GM23338 (cell line): ENCODE results near the gene SLC18A2. TPM values are rescaled to one million over a fixed set of nuclear protein-coding genes. Genes with fewer than 3 reads are reported as not detected.

Experiments used
- ATAC-seq: fragments of 200-7000 bp; cut with Tn5 transposase; 3 replicates; pipeline ENCODE4 v1.9.1; 2020
- DNase-seq: peaks from one replicate; pipeline ENCODE4 v3.0.0-alpha.2; 2015; ENCODE audit warnings: low spot score
- H2AFZ ChIP-seq: fragments of 200-600 bp; sonication (generic); 2 replicates; pipeline ENCODE4 v1.8.0; 2016; ENCODE audit warnings: antibody characterized with exemption, mild to moderate bottlenecking, moderate library complexity
- H3F3A ChIP-seq: fragments of 200-600 bp; sonication (generic); replicated peaks from 2 replicates; pipeline ENCODE4 v1.8.0; 2017; ENCODE audit warnings: antibody characterized with exemption, mixed run types, low read depth
- H3K27ac ChIP-seq: fragments of 200-600 bp; sonication (generic); 2 replicates; pipeline ENCODE4 v1.6.1; 2016; ENCODE audit warnings: low read depth
- H3K27me3 ChIP-seq: fragments of 200-600 bp; sonication (generic); 2 replicates; pipeline ENCODE4 v1.8.0; 2016; ENCODE audit warnings: mild to moderate bottlenecking, mixed run types, moderate library complexity; ENCODE audit not compliant: insufficient read depth
- H3K36me3 ChIP-seq: fragments of 200-600 bp; sonication (generic); 2 replicates; pipeline ENCODE4 v1.8.0; 2016; ENCODE audit warnings: mild to moderate bottlenecking; ENCODE audit not compliant: insufficient read depth
- H3K4me1 ChIP-seq: fragments of 200-600 bp; sonication (generic); 2 replicates; pipeline ENCODE4 v1.8.0; 2016; ENCODE audit warnings: mild to moderate bottlenecking, moderate library complexity; ENCODE audit not compliant: insufficient read depth
- H3K4me2 ChIP-seq: fragments of 200-600 bp; sonication (generic); 2 replicates; pipeline ENCODE4 v1.7.1; 2017; ENCODE audit warnings: mixed run types
- H3K4me3 ChIP-seq: fragments of 200-600 bp; sonication (generic); 2 replicates; pipeline ENCODE4 v1.6.1; 2016; ENCODE audit warnings: mixed run types
- H3K79me2 ChIP-seq: fragments of 200-600 bp; sonication (generic); replicated peaks from 2 replicates; pipeline ENCODE4 v1.8.0; 2017; ENCODE audit warnings: mild to moderate bottlenecking; ENCODE audit not compliant: insufficient read depth
- H3K9me2 ChIP-seq: fragments of 200-600 bp; sonication (generic); 2 replicates; pipeline ENCODE4 v1.8.0; 2017; ENCODE audit not compliant: insufficient read depth
- H4K20me1 ChIP-seq: fragments of 200-600 bp; sonication (generic); replicated peaks from 2 replicates; pipeline ENCODE4 v1.8.0; 2017; ENCODE audit warnings: mild to moderate bottlenecking; ENCODE audit not compliant: insufficient read depth
- H3K27ac Mint-ChIP-seq: 2 replicates; pipeline ENCODE4 v1.8.0; 2020; ENCODE audit warnings: inconsistent platforms, mild to moderate bottlenecking, moderate library complexity, mixed read lengths
- H3K27me3 Mint-ChIP-seq: 3 replicates; pipeline ENCODE4 v1.8.0; 2022; ENCODE audit warnings: low read depth, mild to moderate bottlenecking, moderate library complexity, mixed read lengths, inconsistent platforms; ENCODE audit not compliant: insufficient read depth, poor library complexity
- H3K36me3 Mint-ChIP-seq: 3 replicates; pipeline ENCODE4 v1.8.0; 2021; ENCODE audit warnings: low read depth, mild to moderate bottlenecking, inconsistent platforms, moderate library complexity, mixed read lengths
- H3K4me1 Mint-ChIP-seq: 3 replicates; pipeline ENCODE4 v1.8.0; 2020; ENCODE audit warnings: mild to moderate bottlenecking, inconsistent platforms, mixed read lengths
- H3K4me3 Mint-ChIP-seq: 3 replicates; pipeline ENCODE4 v1.8.0; 2021; ENCODE audit warnings: moderate library complexity, mild to moderate bottlenecking, inconsistent platforms, mixed read lengths
- H3K9me3 Mint-ChIP-seq: 3 replicates; pipeline ENCODE4 v1.8.0; 2020; ENCODE audit warnings: moderate library complexity, mild to moderate bottlenecking, inconsistent platforms, mixed read lengths
- CREB1 ChIP-seq: fragments of 250-450 bp; sonication (Bioruptor Pico); IDR thresholded peaks from 2 replicates; pipeline ENCODE4 v1.5.0; 2020; ENCODE audit warnings: low read depth, mild to moderate bottlenecking, moderate library complexity
- ETS1 ChIP-seq: IDR thresholded peaks from 2 replicates; pipeline ENCODE4 v1.6.1; 2016; ENCODE audit warnings: antibody characterized with exemption
- EZH2 ChIP-seq: fragments of 200-600 bp; sonication (generic); IDR thresholded peaks from one replicate; pipeline ENCODE4 v1.8.0; 2017; ENCODE audit warnings: antibody characterized with exemption, mild to moderate bottlenecking, low read depth; ENCODE audit not compliant: unreplicated experiment
- JUNB ChIP-seq: IDR thresholded peaks from one replicate; pipeline ENCODE4 v1.6.1; 2016; ENCODE audit warnings: antibody characterized with exemption; ENCODE audit not compliant: unreplicated experiment
- POLR2AphosphoS5 ChIP-seq: IDR thresholded peaks from 2 replicates; pipeline ENCODE4 v1.6.1; 2016; ENCODE audit warnings: antibody characterized with exemption, low read depth
- STAT1 ChIP-seq: IDR thresholded peaks from one replicate; pipeline ENCODE4 v1.6.1; 2016; ENCODE audit warnings: antibody characterized with exemption; ENCODE audit not compliant: unreplicated experiment
- ZNF114 ChIP-seq: fragments of 250-450 bp; sonication (Bioruptor Pico); IDR thresholded peaks from 2 replicates; pipeline ENCODE4 v1.5.0; 2020; ENCODE audit warnings: mild to moderate bottlenecking, moderate library complexity
- ZNF331 ChIP-seq: fragments of 250-450 bp; sonication (Bioruptor Pico); IDR thresholded peaks from 2 replicates; pipeline ENCODE4 v1.5.0; 2020; ENCODE audit warnings: low read depth, mild to moderate bottlenecking, moderate library complexity
- polyA plus RNA-seq: library from polyadenylated mRNA; unstranded; fragments of >200 nt; fragmentation: Nextera tagmentation; extraction: Ambion mirVana; gene quantifications from 2 replicates; pipeline ENCODE4 v1.2.1, GENCODE V29; 2016
- total RNA-seq: library from RNA; depleted of rRNA; stranded (reverse); fragments of >200 nt; shearing (Covaris generic); gene quantifications from 2 replicates; pipeline ENCODE4 v1.2.3, GENCODE V29; 2014
- TF ChIP-seq, protein P1 (sequence below): IDR thresholded peaks from one replicate; pipeline ENCODE4 v1.6.1; 2018; ENCODE audit warnings: antibody characterized with exemption; ENCODE audit not compliant: unreplicated experiment
- TF ChIP-seq, protein P2 (sequence below), 2 experiments: fragments of 200-600 bp in 1 of 2; sonication (generic) in 1 of 2; conservative IDR thresholded peaks; 2 replicates each; pipeline versions ENCODE4 v1.5.1 to v1.6.1; 2016 to 2017; ENCODE audit warnings: antibody characterized with exemption in 2 of 2, low read depth in 2 of 2, mild to moderate bottlenecking in 2 of 2, moderate library complexity in 1 of 2

The SLC18A2 gene
- total and polyA plus RNA-seq, 2 experiments from 2014 or later: 4.3 to 8.7 TPM

- Histone ChIP-seq H3K4me3 (no peak overlapping the region), H3K27me3 (no peaks in the 10 kb centered on the region), H3K27ac (no peak overlapping the region), H3F3A (no peaks in the 10 kb centered on the region), H3K36me3 (no peaks in the 10 kb centered on the region), H4K20me1 (peaks cover 5% of the 10 kb centered on the region; the same call in 1 of the 2 replicates), H3K9me2 (no peaks in the 10 kb centered on the region), H3K4me1 (peaks cover 7% of the 10 kb centered on the region; the same call in 1 of the 2 replicates), H3K4me2 (no peak overlapping the region), H3K79me2 (no peaks in the 10 kb centered on the region), H2AFZ (no peak overlapping the region)
- no peak overlapping the region for H3K4me3 Mint-ChIP-seq
- DNase-seq: peak; percentile 16
- no peaks in the 10 kb centered on the region; the same call in 2 of the 3 replicates for H3K36me3 Mint-ChIP-seq
- H3K27ac Mint-ChIP-seq: no peak overlapping the region
- H3K4me1 Mint-ChIP-seq: peaks cover 21% of the 10 kb centered on the region
- peak; percentile 27; the same call in 1 of the 3 replicates for ATAC-seq
- no peaks in the 10 kb centered on the region for H3K9me3 Mint-ChIP-seq
- TF ChIP-seq ZNF114 (CRISPR knock-in tag) (no peak), ZNF331 (CRISPR knock-in tag) (no peak), STAT1 (no peak), CREB1 (CRISPR knock-in tag) (no peak)
- peaks cover 6% of the 10 kb centered on the region for H3K27me3 Mint-ChIP-seq
Observed at GRCh38 chr10:117250411-117250810, 9.5 kb downstream of the SLC18A2 start.

GRCh38 chr10:117253908-117254307 is 13.0 kb downstream of the SLC18A2 start:
- no peak overlapping the region for H3K4me3 ChIP-seq
- DNase-seq: no peak
- H3K79me2 ChIP-seq: no peaks in the 10 kb centered on the region
- peaks cover 5% of the 10 kb centered on the region for H3K27me3 Mint-ChIP-seq
- H3K4me1 ChIP-seq: peaks cover 7% of the 10 kb centered on the region; the same call in 1 of the 2 replicates
- no peaks in the 10 kb centered on the region for H3K27me3 ChIP-seq
- no peaks in the 10 kb centered on the region for H3K36me3 ChIP-seq
- H3K4me2 ChIP-seq: no peak overlapping the region
- no peak overlapping the region for H2AFZ ChIP-seq
- H3K27ac Mint-ChIP-seq: no peak overlapping the region
- no peak overlapping the region for H3K4me3 Mint-ChIP-seq
- H3K9me2 ChIP-seq: no peaks in the 10 kb centered on the region
- no peaks in the 10 kb centered on the region; the same call in 1 of the 3 replicates for H3K36me3 Mint-ChIP-seq
- H3K27ac ChIP-seq: no peak overlapping the region
- no peaks in the 10 kb centered on the region for H3F3A ChIP-seq
- no peaks in the 10 kb centered on the region for H3K9me3 Mint-ChIP-seq
- no peak; the same call in 2 of the 3 replicates for ATAC-seq
- H3K4me1 Mint-ChIP-seq: peaks cover 28% of the 10 kb centered on the region
- peaks cover 5% of the 10 kb centered on the region; the same call in 1 of the 2 replicates for H4K20me1 ChIP-seq
- TF ChIP-seq EZH2 (no peak), ZNF114 (CRISPR knock-in tag) (no peak), ETS1 (no peak), ZNF331 (CRISPR knock-in tag) (no peak), POLR2AphosphoS5 (no peak), JUNB (no peak)
- TF ChIP-seq, protein P1, sequence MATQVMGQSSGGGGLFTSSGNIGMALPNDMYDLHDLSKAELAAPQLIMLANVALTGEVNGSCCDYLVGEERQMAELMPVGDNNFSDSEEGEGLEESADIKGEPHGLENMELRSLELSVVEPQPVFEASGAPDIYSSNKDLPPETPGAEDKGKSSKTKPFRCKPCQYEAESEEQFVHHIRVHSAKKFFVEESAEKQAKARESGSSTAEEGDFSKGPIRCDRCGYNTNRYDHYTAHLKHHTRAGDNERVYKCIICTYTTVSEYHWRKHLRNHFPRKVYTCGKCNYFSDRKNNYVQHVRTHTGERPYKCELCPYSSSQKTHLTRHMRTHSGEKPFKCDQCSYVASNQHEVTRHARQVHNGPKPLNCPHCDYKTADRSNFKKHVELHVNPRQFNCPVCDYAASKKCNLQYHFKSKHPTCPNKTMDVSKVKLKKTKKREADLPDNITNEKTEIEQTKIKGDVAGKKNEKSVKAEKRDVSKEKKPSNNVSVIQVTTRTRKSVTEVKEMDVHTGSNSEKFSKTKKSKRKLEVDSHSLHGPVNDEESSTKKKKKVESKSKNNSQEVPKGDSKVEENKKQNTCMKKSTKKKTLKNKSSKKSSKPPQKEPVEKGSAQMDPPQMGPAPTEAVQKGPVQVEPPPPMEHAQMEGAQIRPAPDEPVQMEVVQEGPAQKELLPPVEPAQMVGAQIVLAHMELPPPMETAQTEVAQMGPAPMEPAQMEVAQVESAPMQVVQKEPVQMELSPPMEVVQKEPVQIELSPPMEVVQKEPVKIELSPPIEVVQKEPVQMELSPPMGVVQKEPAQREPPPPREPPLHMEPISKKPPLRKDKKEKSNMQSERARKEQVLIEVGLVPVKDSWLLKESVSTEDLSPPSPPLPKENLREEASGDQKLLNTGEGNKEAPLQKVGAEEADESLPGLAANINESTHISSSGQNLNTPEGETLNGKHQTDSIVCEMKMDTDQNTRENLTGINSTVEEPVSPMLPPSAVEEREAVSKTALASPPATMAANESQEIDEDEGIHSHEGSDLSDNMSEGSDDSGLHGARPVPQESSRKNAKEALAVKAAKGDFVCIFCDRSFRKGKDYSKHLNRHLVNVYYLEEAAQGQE: no peak
- TF ChIP-seq, protein P2, sequence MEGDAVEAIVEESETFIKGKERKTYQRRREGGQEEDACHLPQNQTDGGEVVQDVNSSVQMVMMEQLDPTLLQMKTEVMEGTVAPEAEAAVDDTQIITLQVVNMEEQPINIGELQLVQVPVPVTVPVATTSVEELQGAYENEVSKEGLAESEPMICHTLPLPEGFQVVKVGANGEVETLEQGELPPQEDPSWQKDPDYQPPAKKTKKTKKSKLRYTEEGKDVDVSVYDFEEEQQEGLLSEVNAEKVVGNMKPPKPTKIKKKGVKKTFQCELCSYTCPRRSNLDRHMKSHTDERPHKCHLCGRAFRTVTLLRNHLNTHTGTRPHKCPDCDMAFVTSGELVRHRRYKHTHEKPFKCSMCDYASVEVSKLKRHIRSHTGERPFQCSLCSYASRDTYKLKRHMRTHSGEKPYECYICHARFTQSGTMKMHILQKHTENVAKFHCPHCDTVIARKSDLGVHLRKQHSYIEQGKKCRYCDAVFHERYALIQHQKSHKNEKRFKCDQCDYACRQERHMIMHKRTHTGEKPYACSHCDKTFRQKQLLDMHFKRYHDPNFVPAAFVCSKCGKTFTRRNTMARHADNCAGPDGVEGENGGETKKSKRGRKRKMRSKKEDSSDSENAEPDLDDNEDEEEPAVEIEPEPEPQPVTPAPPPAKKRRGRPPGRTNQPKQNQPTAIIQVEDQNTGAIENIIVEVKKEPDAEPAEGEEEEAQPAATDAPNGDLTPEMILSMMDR (conservative IDR thresholded peaks at IDR 0.05; ENCODE audit: low read depth in 2 of 2): no peak
